ENCODE results near the gene PHF10.

DNA sequence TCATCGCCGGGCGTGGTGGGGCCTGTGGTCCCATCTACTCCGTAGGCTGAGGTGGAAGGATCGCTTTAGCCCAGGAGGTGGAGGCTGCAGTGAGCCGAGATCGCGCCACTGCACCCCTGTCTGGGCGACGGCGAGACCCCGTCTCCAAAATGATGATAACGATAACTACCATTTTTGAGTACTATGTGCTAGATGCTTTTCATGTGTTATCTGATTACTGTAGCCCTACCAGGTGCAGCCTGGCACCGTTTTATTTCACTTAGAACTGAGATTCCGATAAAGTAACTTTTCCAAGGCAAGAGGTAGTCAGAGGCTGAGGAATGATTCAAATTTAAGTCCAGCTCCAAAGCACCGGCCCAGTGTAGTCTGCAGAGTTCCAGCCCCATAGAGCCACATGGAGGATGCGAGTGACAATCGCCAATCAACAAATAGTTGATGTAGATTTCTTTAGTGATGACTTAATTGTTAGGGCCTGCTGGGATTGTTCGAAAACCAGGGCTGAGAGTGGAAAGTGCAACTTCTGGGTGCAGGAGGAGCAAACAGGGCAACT is 27.8 kb upstream of the PHF10 start:
- TF ChIP-seq, protein P1, sequence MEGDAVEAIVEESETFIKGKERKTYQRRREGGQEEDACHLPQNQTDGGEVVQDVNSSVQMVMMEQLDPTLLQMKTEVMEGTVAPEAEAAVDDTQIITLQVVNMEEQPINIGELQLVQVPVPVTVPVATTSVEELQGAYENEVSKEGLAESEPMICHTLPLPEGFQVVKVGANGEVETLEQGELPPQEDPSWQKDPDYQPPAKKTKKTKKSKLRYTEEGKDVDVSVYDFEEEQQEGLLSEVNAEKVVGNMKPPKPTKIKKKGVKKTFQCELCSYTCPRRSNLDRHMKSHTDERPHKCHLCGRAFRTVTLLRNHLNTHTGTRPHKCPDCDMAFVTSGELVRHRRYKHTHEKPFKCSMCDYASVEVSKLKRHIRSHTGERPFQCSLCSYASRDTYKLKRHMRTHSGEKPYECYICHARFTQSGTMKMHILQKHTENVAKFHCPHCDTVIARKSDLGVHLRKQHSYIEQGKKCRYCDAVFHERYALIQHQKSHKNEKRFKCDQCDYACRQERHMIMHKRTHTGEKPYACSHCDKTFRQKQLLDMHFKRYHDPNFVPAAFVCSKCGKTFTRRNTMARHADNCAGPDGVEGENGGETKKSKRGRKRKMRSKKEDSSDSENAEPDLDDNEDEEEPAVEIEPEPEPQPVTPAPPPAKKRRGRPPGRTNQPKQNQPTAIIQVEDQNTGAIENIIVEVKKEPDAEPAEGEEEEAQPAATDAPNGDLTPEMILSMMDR (IDR thresholded peaks at IDR 0.05): no peak
- TF ChIP-seq POLR2A (IDR thresholded peaks at IDR 0.05) (no peak), POLR2AphosphoS5 (IDR thresholded peaks at IDR 0.05) (no peak), EP300 (IDR thresholded peaks at IDR 0.05) (no peak)
